ENCODE data around the gene LAS1L. TPM values are rescaled to one million over a fixed set of nuclear protein-coding genes. Genes with fewer than 3 reads are reported as not detected.
"Not testable (repeated sequence)": the region's sequence is repeated elsewhere in the genome, so short reads cannot be mapped to it uniquely, and the experiment has no call there.

The LAS1L gene
- total RNA-seq: 10 to 100 TPM; 13.6 to 41.8 (median 26.9) TPM

- 0 to 37% (median 6%) methylated on average over 2 to 41 of the region's 50 CpGs; no CpG with 5 or more reads in 4 of the 10 experiments for WGBS, 10 experiments
These were observed at the start of gene LAS1L for GRCh38 chrX:65534450-65535292. LAS1L (minus strand) TSS chrX:65534787; CDS start chrX:65534715, 72 bp downstream.

DNA sequence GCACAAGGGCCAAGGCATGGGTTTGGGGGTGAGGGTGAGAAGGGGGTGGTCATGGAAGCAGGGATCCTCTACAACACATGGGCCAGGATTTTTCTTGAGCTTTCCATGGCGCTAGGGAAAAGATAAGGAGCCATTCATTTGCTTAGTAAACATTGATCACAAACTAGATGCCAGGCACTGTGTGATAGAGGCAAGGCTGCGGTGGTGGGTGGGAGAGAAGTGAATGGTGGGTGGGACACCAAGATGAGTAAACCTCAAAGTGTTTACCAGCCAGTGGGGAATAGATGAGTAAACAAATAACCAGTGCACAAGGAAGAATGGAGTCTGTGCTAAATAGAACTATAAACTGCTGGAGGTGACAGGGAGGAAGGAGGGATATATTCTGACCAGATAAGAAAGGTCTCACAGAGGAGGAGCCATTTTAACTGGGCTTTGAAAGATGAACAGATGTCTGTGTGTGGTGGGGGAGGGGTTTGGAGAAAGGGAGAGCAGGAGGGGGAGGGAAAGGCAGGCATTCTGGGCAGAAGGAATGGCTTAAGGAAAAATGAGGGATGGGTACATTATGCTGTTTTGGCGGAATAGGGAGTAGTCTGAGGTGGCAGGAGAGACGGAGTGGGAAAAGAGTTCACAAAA is 48.0 kb upstream of the LAS1L start:
- Histone ChIP-seq H3K4me1 (replicated peaks in 1 of 2) (peaks cover 0 to 5% of the 10 kb centered on the region in 2 donors), H3K27ac (no peak overlapping the region), H3K4me3 (no peak overlapping the region)
- in situ Hi-C loops (cut with MboI; ENCODE audit: low pct_unique_long_range_greater_than_20kb in 2 of 9, low sequenced_read_pairs in 9 of 9, unreplicated experiment in 9 of 9): loop anchor here in 3 of 9 experiments (25.0 kb wide), 1 partner anchor 405 kb away; no protein-coding TSS in a partner anchor
- no peak for ATAC-seq (replicated peaks in 6 of 8)
- 17 to 50% methylated on average over 1 to 2 of the region's 4 CpGs; no CpG with 5 or more reads in 8 of the 10 experiments for WGBS, 10 experiments

More at GRCh38 chrX:65534450-65535292, at the start of gene LAS1L:
- Histone ChIP-seq H3K4me1 (replicated peaks in 1 of 2) (no peaks in the 10 kb centered on the region), H3K4me3 (peak within 1 kb of the TSS; percentile 67 to 97 (median 75)), H3K27ac (peak within 1 kb of the TSS; percentile 61 to 86)
- peak; percentile 97 to 100 (median 100) for ATAC-seq (replicated peaks in 6 of 8)
- in situ Hi-C loops (cut with MboI; ENCODE audit: low pct_unique_long_range_greater_than_20kb in 2 of 9, low sequenced_read_pairs in 9 of 9, unreplicated experiment in 9 of 9): no loop called here

- peak; percentile 78 to 98 (median 82) for ATAC-seq (replicated peaks in 6 of 8)
- Histone ChIP-seq H3K4me1 (replicated peaks in 1 of 2) (peaks cover 0 to 5% of the 10 kb centered on the region in 2 donors), H3K4me3 (no peak overlapping the region), H3K27ac (no peak overlapping the region)
- in situ Hi-C loops (cut with MboI; ENCODE audit: low pct_unique_long_range_greater_than_20kb in 2 of 9, low sequenced_read_pairs in 9 of 9, unreplicated experiment in 9 of 9): loop anchor here in 3 of 9 experiments (25.0 kb wide), 1 partner anchor 406 kb away; no protein-coding TSS in a partner anchor
- 6 to 10% methylated on average over 2 to 11 of the region's 12 CpGs; no CpG with 5 or more reads in 8 of the 10 experiments for WGBS, 10 experiments
These were observed 47.2 kb upstream of the LAS1L start for GRCh38 chrX:65581661-65582339.

DNA sequence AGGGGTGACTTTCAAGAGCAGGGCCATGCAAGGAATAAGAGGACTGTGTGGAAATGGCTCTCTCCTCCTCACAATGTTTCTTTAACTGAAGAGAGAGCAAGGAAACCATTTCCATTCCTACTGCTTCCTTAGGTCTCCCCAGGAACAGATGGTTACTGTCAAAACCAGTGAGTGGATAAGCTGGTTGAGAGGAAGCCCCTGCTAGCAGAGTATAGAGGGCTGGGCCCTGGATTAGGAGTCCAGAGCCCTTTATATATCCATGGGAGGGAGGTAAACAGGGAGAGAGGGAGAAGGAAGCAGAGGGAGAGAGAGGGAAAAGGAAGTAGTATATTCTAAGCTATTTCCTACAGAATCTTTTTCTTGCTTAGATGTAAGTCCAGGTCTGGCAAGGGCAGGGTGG is 43.8 kb upstream of the LAS1L start:
- H3K4me3 ChIP-seq: no peak overlapping the region
- H3K27ac ChIP-seq: no peak overlapping the region
- in situ Hi-C loops (cut with MboI; ENCODE audit: low pct_unique_long_range_greater_than_20kb in 2 of 9, low sequenced_read_pairs in 9 of 9, unreplicated experiment in 9 of 9): loop anchor here in 3 of 9 experiments (25.0 kb wide), 1 partner anchor 409 kb away; no protein-coding TSS in a partner anchor
- ATAC-seq (replicated peaks in 6 of 8): no peak
- H3K4me1 ChIP-seq (replicated peaks in 1 of 2): peaks cover 0 to 5% of the 10 kb centered on the region in 2 donors

DNA sequence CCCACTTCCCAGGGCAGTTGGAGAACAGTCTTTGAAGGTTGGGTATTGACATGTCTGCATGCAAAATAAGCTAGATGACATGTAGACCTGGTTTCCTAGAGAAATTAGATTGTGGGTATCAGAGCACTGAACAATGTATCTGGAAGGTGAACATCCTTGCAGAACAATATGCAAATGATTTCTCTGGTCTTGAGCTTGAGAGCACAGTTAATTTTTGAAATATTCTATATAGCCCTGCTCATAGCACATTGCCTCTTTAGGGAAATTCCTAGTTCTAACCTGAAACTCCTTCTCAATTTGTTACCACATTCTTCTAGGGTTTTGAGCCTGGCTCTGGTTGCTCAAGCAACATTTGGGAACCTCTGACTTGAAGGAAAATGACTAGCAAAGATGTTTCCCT is 41.6 kb upstream of the LAS1L start:
- Histone ChIP-seq H3K4me3 (no peak overlapping the region), H3K27ac (no peak overlapping the region), H3K4me1 (replicated peaks in 1 of 2) (no peaks in the 10 kb centered on the region)
- ATAC-seq (replicated peaks in 6 of 8): no peak
- in situ Hi-C loops (cut with MboI; ENCODE audit: low pct_unique_long_range_greater_than_20kb in 2 of 9, low sequenced_read_pairs in 9 of 9, unreplicated experiment in 9 of 9): loop anchor here in 3 of 9 experiments (25.0 kb wide), 1 partner anchor 411 kb away; no protein-coding TSS in a partner anchor

DNA sequence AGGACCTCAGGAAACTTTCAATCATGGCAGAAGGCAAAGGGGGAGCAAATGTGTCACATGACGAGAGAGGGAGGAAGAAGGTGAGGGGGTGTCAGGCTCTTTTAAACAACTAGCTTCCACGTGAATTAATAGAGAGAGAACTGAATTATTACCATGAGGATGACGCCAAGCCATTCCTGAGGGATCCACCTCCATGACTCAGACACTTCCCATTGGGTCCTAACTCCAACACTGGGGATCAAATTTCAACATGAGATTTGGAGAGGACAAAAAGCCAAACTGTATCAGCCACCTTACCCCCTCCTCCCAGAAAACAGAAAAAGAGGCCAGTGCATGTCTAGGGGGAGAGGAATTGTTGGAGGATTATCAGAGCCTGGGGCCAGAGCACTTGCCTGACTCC is 40.4 kb upstream of the LAS1L start:
- H3K27ac ChIP-seq: no peak overlapping the region
- ATAC-seq (replicated peaks in 6 of 8): peak in 3 of 8 experiments; percentile 37 to 72 (median 64)
- 0 to 28% (median 6%) methylated on average over 2 to 3 of the region's 3 CpGs; no CpG with 5 or more reads in 7 of the 10 experiments for WGBS, 10 experiments
- in situ Hi-C loops (cut with MboI; ENCODE audit: low pct_unique_long_range_greater_than_20kb in 2 of 9, low sequenced_read_pairs in 9 of 9, unreplicated experiment in 9 of 9): loop anchor here in 3 of 9 experiments (25.0 kb wide), 1 partner anchor 412 kb away; no protein-coding TSS in a partner anchor
- no peaks in the 10 kb centered on the region for H3K4me1 ChIP-seq (replicated peaks in 1 of 2)
- H3K4me3 ChIP-seq: no peak overlapping the region

DNA sequence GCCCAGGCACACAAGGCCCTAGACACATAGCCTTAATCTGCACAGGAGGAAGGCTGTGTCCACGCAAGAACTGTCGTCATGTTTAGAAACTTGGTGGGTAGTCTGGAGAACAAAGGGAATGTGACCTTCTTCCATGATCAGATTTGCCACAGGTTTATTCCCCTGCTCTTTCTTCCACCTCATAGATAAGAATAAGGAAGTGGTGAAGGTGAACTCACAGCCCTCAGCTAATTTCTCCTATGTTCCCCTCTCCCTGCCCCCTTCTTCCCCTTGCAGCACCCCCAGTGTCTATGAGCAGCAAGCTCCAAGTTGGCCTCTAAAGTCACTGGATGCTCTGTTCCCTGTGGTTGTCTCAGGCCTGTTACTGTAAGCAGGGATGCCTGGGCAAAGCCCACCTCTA is 39.8 kb upstream of the LAS1L start:
- Histone ChIP-seq H3K4me1 (replicated peaks in 1 of 2) (no peaks in the 10 kb centered on the region), H3K27ac (no peak overlapping the region), H3K4me3 (no peak overlapping the region)
- ATAC-seq (replicated peaks in 6 of 8): no peak
- 17% methylated on average over 2 of the region's 2 CpGs; no CpG with 5 or more reads in 9 of the 10 experiments for WGBS, 10 experiments
- in situ Hi-C loops (cut with MboI; ENCODE audit: low pct_unique_long_range_greater_than_20kb in 2 of 9, low sequenced_read_pairs in 9 of 9, unreplicated experiment in 9 of 9): no loop called here

- WGBS, 10 experiments: 85 to 100% (median 100%) methylated on average over 1 to 3 of the region's 4 CpGs; no CpG with 5 or more reads in 7 of the 10 experiments
- in situ Hi-C loops (cut with MboI; ENCODE audit: low pct_unique_long_range_greater_than_20kb in 2 of 9, low sequenced_read_pairs in 9 of 9, unreplicated experiment in 9 of 9): no loop called here
- Histone ChIP-seq H3K27ac (no peak overlapping the region), H3K4me1 (replicated peaks in 1 of 2) (no peaks in the 10 kb centered on the region), H3K4me3 (no peak overlapping the region)
- ATAC-seq (replicated peaks in 6 of 8): no peak
These were observed 38.4 kb upstream of the LAS1L start for GRCh38 chrX:65572971-65573370.

DNA sequence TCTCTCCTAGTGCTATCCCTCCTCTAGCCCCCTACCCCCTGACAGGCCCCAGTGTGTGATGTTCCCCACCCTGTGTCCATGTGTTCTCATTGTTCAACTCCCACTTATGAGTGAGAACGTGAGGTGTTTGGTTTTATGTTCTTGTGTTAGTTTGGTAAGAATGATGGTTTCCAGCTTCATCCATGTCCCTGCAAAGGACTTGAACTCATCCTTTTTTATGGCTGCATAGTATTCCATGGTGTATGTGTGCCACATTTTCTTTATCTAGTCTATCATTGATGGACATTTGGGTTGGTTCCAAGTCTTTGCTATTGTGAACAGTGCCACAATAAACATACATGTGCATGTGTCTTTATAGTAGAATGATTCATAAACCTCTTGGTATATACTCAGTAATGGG is 28.3 kb upstream of the LAS1L start:
- in situ Hi-C loops (cut with MboI; ENCODE audit: low pct_unique_long_range_greater_than_20kb in 2 of 9, low sequenced_read_pairs in 9 of 9, unreplicated experiment in 9 of 9); H3K4me3 ChIP-seq; H3K27ac ChIP-seq; H3K4me1 ChIP-seq (replicated peaks in 1 of 2); ATAC-seq (replicated peaks in 6 of 8): not testable (repeated sequence)
- 20% methylated on average over 1 of the region's 1 CpG; no CpG with 5 or more reads in 9 of the 10 experiments for WGBS, 10 experiments

GRCh38 chrX:65551489-65552339 is 17.1 kb upstream of the LAS1L start:
- ATAC-seq (replicated peaks in 6 of 8): no peak
- H3K27ac ChIP-seq: no peak overlapping the region
- in situ Hi-C loops (cut with MboI; ENCODE audit: low pct_unique_long_range_greater_than_20kb in 2 of 9, low sequenced_read_pairs in 9 of 9, unreplicated experiment in 9 of 9): no loop called here
- no peak overlapping the region for H3K4me3 ChIP-seq
- WGBS, 10 experiments: 82 to 84% methylated on average over 8 to 26 of the region's 62 CpGs; no CpG with 5 or more reads in 8 of the 10 experiments
- no peaks in the 10 kb centered on the region for H3K4me1 ChIP-seq (replicated peaks in 1 of 2)

GRCh38 chrX:65551086-65551485 is 16.5 kb upstream of the LAS1L start:
- no peak for ATAC-seq (replicated peaks in 6 of 8)
- Histone ChIP-seq H3K4me1 (replicated peaks in 1 of 2) (no peaks in the 10 kb centered on the region), H3K27ac (no peak overlapping the region), H3K4me3 (no peak overlapping the region)
- in situ Hi-C loops (cut with MboI; ENCODE audit: low pct_unique_long_range_greater_than_20kb in 2 of 9, low sequenced_read_pairs in 9 of 9, unreplicated experiment in 9 of 9): no loop called here
- 88% methylated on average over 4 of the region's 16 CpGs; no CpG with 5 or more reads in 9 of the 10 experiments for WGBS, 10 experiments

DNA sequence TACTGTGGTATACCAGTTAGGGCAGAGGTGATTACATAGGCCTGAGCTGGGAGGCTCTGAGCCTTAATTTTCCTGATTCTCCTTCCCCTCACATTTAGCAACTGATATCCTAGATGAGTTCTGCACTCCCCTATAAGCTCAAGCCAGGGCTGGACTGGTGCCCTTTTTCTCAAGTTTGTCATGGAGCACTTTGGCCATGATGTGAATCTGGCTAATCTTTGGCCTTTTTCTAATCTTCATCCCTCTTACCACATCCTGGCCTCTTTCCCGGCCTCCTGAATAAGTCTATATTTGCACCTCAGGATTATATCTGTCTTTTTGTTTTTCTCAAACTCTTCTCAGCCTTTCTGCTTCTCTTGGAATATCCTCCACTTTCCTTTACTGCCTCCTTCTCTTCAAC is 10.9 kb upstream of the LAS1L start:
- Histone ChIP-seq H3K4me3 (no peak overlapping the region), H3K27ac (no peak overlapping the region), H3K4me1 (replicated peaks in 1 of 2) (no peaks in the 10 kb centered on the region)
- in situ Hi-C loops (cut with MboI; ENCODE audit: low pct_unique_long_range_greater_than_20kb in 2 of 9, low sequenced_read_pairs in 9 of 9, unreplicated experiment in 9 of 9): no loop called here
- WGBS, 10 experiments: 20 to 100% (median 56%) methylated on average over 1 of the region's 1 CpG; no CpG with 5 or more reads in 6 of the 10 experiments
- no peak for ATAC-seq (replicated peaks in 6 of 8)
